IPS-11a (cell line): Measurements from ENCODE around the gene JAK1.
A peak's percentile ranks its signal among the peaks of the same experiment; 100 is the strongest.

ENCODE experiments used
- H3K4me3 ChIP-seq: one replicate; pipeline ENCODE4 v1.5.1; 2013; ENCODE audit warnings: low read depth, low read length, control low read depth

The JAK1 gene

GRCh38 chr1:64980745-64981600 lies 14.6 kb upstream of the JAK1 start:
- no peak overlapping the region for H3K4me3 ChIP-seq

- no peak overlapping the region for H3K4me3 ChIP-seq
These were observed 13.0 kb upstream of the JAK1 start for GRCh38 chr1:64979358-64979757.

- no peak overlapping the region for H3K4me3 ChIP-seq
These were observed 10.0 kb upstream of the JAK1 start for GRCh38 chr1:64976361-64976760.

GRCh38 chr1:64975740-64976139 lies 9.4 kb upstream of the JAK1 start:
- no peak overlapping the region for H3K4me3 ChIP-seq

- H3K4me3 ChIP-seq, result no peak overlapping the region
These were observed 8.8 kb upstream of the JAK1 start for GRCh38 chr1:64975127-64975526.

- H3K4me3 ChIP-seq, result no peak overlapping the region
These were observed 8.0 kb upstream of the JAK1 start for GRCh38 chr1:64974288-64974825.

GRCh38 chr1:64973061-64973647 lies 6.8 kb upstream of the JAK1 start:
- no peak overlapping the region for H3K4me3 ChIP-seq

GRCh38 chr1:64969305-64970046 lies 3.1 kb upstream of the JAK1 start:
- no peak overlapping the region for H3K4me3 ChIP-seq

- H3K4me3 ChIP-seq, result no peak overlapping the region
These were observed 1.0 kb upstream of the JAK1 start for GRCh38 chr1:64967381-64967780.

GRCh38 chr1:64965366-64966157 lies 787 bp downstream of the JAK1 start:
- peak overlapping the region; percentile 77 for H3K4me3 ChIP-seq

- no peak overlapping the region for H3K4me3 ChIP-seq
These were observed 2.9 kb downstream of the JAK1 start for GRCh38 chr1:64963466-64963865.

- no peak overlapping the region for H3K4me3 ChIP-seq
These were observed 3.9 kb downstream of the JAK1 start for GRCh38 chr1:64962441-64962840.

- H3K4me3 ChIP-seq, result no peak overlapping the region
These were observed 4.4 kb downstream of the JAK1 start for GRCh38 chr1:64961923-64962322.

- no peak overlapping the region for H3K4me3 ChIP-seq
These were observed 5.6 kb downstream of the JAK1 start for GRCh38 chr1:64960731-64961130.

GRCh38 chr1:64959986-64960385 lies 6.4 kb downstream of the JAK1 start:
- no peak overlapping the region for H3K4me3 ChIP-seq

- H3K4me3 ChIP-seq, result no peak overlapping the region
These were observed 9.5 kb downstream of the JAK1 start for GRCh38 chr1:64956733-64957441.

GRCh38 chr1:64956010-64956640 lies 10.2 kb downstream of the JAK1 start:
- H3K4me3 ChIP-seq, result no peak overlapping the region

GRCh38 chr1:64955097-64956009 lies 11.0 kb downstream of the JAK1 start:
- no peak overlapping the region for H3K4me3 ChIP-seq

- no peak overlapping the region for H3K4me3 ChIP-seq
These were observed 13.1 kb downstream of the JAK1 start for GRCh38 chr1:64953241-64953640.
